ENCODE measurements around the gene PRDM11.

DNA sequence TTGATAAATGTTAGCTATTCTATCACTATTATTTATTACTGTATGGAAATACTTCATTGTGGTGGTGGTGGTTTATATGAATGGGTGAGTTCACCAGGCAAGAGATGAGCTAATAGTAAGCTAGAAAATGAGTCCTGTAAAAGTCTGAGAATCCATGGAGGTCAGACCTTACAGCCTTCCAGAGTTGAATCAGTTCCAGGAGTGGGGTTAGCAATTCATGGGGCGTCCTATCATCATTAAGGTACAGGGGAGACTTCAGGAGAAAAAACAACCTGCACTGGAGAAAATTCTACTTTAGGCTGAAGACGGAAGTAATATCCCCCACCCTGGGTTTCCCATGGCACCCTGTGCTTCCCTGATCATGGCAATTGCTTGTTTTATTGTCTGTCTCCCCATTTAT, 133.2 kb downstream of the PRDM11 start:
- TF ChIP-seq, protein P1, sequence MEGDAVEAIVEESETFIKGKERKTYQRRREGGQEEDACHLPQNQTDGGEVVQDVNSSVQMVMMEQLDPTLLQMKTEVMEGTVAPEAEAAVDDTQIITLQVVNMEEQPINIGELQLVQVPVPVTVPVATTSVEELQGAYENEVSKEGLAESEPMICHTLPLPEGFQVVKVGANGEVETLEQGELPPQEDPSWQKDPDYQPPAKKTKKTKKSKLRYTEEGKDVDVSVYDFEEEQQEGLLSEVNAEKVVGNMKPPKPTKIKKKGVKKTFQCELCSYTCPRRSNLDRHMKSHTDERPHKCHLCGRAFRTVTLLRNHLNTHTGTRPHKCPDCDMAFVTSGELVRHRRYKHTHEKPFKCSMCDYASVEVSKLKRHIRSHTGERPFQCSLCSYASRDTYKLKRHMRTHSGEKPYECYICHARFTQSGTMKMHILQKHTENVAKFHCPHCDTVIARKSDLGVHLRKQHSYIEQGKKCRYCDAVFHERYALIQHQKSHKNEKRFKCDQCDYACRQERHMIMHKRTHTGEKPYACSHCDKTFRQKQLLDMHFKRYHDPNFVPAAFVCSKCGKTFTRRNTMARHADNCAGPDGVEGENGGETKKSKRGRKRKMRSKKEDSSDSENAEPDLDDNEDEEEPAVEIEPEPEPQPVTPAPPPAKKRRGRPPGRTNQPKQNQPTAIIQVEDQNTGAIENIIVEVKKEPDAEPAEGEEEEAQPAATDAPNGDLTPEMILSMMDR (IDR thresholded peaks at IDR 0.05; ENCODE audit: low read length): no peak
- TF ChIP-seq EZH2 (IDR thresholded peaks at IDR 0.05; ENCODE audit: borderline replicate concordance, low read length): no peak

Measured in OCI-LY1 (cell line).